ENCODE measurements around the gene RAB44.

Gene RAB44

DNA sequence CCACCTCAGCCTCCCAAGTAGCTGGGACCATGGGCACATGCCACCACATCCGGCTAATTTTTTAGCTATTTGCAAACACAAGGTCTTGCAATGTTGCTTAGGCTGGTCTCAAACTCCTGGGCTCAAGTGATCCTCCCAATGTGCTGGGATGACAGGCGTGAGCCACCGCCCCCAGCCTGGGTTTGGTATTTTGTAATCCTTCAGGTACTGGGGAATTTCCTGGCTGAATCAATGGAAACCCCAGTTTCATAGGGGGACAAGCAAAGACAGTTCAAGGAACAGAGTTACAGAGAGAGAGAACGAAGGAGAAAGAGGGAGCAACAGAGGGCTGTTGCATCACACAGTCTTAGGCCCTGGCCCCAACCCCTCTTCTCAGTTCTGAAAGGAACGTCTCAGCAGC, 35.7 kb downstream of the RAB44 start:
- DNase-seq = no peak

DNA sequence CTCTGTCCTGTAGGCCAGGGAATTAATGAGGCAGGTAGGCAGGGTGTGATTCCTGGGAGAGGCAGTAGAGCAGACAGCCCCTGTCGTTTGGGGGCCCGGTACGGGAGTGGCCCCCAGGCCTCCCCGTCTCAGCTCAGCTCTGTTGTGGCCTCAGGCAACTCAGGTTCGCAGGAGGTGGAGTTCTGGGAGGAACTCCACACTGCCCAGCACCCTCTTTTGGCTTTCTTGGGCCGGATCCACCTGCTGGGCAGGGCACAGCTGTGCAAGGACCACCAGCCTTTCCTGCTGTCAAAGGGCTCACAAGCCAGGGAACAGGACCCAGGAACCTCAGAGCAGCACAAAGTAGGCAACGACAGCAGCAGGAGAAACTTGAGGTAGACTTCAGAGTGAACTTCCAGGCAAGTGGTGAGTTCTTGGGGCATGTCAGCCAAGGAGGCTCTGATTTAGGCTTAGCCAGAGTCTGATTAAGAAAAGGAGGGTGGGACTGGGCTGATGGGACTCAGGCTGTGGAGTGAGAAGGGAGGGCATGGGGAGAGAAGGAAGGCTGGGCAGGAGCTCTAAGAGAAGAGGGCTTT, 36.9 kb downstream of the RAB44 start:
- no peak for DNase-seq

DNA sequence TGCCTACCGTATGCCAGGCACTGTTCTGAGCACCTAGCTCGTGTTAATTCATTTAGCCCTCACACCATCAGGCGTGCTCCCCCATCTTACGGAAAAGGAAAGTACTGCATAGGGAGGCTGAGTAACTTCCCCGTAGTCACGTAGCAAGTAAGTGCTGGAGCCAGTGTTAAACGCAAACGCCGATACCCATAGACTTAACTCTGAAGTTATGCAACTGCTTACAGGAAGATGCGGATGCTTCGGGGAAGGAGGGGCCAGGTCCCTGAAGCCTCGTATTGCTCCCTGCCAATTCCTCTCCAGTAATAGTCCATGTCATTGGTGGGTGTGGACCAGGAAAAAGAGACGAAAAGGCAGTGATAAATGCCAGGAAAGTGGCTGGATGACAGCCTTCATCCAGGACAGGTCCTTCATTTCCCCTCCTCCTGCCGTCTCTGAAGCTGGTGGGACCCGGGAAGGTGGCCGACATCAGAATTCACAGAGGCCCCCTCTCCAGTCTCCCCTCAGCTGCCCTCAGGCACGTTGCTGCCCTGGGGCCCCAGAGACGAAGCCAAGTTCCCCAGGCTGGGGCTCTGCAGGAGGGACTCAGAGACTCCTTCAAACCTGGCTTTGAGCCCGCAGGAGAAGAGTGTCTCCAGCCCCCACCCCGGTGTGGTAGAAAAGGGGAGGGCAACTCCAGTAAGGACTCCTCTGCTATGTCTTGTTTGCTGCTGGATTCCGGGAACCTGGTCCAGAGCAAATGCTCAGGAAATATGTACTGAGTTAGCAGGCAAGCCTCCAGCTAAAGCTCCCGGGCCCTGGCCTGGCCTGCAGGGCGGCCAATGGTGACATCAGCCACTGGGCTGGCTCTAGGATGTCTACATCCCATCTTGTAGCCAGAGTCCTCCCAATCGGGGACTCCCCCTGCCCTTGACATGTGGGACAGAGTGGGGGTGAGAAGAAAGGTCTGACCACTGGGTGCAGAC, 37.8 kb downstream of the RAB44 start:
- DNase-seq = no peak

DNA sequence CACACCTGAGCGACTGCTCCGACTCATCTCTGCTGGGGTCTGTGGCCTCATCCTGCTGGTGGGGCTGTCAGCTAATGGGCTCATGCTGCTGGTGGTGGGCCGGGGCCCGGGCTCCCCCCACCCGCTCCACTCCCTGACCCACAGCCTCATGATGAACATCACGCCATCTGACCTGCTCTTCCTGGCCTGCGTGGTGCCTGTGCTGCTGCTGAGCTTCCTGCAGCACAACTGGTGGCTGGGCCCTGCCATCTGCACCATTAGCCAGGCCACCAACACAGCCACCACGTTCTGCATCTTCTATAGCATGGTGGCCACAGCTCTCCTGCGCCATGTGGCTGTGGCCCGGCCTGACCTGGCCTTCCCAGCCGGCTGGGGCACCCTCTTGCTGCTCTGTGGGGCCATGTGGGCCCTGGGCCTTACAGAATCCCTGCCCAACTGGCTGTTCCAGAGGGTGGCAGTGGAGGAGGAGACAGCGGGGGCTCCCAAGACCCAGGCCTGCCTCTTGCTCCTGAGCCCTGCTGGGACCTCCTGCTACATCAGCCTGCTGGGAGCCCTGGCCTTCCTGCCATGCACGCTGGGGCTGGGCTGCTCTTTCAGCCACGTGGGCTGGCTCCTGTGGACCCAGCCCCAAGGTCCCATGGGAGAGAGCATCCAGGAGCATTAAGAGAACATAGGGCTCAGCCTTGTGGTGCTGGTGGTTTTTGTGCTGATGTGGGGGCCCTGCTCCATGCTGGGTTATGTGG, 39.6 kb downstream of the RAB44 start:
- no peak for DNase-seq

DNA sequence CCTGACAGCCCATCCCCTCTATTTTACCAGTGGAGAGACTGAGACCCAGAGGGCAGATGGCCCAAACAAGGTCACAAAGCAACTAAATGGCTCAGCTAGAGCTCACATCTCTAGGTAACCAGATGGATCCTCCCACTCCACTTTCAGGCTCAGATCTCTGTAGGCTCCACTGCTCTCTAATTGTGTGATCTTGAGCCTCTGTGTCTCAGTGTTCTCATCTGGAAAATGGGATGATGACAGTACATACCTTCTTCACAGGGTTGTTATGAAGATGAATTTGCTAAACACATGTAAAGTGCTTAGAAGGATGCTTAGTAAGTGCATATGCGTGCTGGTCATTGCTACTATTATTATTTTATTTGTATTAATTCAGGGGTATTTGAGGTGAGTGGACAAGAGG, 40.5 kb downstream of the RAB44 start:
- DNase-seq = no peak

DNA sequence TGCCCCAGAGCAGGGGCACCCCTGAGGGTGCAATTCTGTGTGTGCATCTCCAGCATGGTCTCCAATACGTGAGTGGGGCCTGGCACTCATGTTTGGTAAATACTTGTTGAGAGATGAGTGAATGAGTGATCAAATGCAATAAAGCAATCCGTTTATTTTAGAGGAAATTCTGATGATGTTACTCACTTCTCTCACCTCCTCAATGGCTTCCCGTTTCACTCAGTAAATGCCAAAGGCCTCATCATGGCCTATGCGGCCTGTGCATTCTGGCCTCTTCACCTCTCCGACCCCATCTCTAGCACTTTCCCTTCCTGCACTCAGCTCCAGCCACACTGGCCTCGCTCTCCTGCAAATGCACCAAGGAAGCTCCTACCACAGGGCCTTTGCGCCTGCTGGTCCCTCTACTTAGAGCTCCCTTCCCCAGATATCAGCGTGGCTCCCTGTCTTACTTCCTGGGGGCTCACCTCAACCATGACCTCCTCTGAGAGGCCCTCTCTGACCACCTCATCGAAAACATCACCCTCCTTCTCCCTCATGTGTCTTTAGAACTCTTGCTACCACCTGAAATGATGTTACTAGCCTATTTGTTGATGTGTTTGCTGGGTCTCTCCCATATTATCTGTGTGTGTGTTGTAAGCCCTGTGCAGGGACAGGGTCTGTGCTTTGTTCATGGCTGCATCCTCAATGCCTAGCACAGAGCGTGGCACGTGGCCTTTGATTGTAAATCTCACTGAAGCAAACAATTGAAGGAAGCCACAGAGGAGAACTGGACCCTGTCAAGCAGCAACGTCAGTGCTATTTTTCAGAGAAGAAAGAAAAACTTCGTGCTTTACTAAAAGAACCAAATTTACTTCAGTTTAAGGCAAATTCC, 42.6 kb downstream of the RAB44 start:
- DNase-seq = no peak

DNA sequence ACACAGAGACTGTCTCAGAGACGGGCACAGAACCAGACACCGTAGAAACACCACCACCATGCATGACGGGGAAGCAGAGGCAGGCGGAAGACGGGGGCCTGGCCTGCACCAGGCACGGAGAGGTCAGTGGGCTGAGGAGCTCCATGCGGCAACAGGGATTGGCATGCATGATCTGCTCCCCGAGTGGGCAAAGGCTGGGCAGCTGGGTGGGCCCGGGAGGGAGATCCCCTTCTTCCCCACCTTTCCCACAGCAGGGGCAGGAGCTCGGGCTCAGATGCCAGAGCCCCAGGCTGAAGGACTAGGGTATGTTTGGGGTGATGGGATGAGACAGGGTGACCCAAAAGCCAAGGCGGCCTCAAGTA, 43.2 kb downstream of the RAB44 start:
- DNase-seq = no peak

DNA sequence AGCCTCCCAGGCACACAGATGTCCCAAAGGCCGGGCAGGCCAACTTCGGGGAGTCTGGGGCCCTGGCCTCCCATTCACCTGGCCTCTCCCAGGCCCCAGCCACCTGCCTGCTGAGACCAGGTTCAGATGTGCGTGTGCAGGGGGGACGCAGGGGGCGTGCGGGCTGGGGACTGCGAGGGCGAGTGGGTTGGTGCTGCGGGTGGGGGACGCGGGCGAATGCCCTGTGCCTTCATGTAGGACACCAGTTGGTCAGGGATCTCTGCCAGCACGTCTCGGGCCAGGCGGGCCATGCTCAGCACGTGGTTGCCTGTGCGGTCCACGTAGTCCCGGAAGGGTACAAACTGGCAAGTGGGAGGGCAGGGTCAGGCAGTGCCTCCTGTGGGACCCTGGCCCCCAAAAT, 44.5 kb downstream of the RAB44 start:
- DNase-seq = no peak

DNA sequence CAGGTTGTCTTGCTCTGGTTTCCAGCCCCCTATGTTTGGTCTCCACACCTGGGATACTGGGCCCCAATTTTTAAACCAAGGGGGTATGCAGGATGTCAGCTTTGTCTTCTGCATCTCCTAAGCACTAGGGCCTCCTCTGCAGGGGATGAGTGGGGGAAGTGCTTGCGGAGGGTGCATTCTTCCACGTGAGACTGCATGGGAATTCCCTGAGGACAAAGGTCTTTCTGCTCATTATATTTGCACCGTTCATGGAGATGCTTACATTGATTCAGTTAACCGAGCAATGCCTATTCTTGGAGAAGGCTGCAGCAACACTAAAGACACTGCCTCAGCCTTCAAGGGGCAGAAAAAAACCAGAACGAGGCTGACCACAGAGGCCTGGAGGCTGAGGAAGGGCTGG, 45.4 kb downstream of the RAB44 start:
- no peak for DNase-seq

DNA sequence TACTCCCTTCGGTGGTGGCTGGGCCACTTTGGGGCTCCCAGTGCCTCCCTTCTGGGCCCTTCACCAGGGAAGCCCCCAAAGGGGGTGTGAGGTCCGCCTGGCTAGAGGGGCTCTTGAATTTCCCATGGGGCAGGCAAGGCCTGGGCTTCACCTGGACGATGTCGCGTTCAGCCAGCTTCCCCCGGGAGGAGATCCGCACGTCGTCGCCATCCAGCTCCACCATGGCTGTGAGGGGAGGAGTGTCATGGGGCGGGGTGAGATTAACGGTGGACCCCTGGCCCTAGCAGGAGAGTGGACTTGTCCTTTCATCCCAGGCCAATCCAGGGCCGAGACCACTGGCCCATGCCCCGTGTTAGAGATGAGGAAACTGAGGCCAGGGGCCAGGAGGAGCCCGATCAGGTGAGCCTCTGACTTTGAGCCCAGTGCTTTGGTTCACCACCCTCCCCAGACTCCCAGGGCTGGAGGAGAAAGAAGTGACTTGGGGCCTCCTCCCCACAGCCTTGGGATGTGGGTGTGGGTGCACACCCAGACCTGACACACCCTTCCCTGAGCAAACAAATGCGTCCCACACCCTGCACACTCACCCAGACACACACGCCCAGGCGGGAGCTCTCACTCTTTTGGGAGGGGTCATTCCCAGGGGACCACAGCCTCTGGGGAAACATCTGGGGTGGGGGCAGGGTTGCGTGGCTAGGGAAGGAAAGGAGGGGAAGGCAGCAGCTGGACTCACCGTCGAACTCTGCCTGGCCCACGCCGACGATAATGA, 46.1 kb downstream of the RAB44 start:
- DNase-seq = no peak

DNA sequence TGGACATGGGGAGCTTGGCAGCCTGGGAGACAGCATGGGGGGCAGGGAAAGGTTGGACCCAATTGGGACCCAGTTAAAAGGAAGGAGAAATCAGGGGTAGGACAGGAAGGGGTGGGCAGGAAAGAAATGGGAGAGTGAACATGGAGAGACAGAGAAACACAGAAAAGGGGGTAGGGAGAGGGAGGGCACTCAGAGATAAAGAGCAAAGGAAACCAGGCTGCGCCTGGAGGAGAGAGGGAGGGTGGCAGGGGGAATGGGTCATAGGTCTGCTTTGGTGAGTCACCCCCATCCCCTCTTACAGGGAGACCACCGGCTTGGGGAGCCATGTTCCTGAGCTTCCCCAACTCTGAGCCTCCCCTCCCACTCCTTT, 46.7 kb downstream of the RAB44 start:
- DNase-seq = no peak

DNA sequence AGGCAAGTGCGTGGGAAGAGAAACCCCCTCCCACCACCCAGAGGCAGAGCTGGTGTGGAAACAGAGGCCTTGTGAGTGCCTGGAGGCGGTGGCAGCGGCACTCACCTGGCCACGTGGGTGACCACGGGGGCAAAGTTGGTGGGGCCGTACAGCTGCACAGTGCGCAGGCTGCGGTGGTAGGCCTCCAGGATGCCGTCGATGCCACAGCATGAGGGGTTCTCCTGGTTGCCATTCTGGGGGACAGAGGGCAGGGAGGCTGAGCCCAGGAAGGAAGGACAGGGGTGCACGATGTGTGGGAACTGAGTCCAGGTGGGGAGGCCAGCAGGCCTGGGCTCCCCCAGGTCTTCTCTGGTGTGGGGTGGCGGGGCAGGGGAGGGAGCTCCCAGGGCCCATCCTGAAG, 47.7 kb downstream of the RAB44 start:
- no peak for DNase-seq

DNA sequence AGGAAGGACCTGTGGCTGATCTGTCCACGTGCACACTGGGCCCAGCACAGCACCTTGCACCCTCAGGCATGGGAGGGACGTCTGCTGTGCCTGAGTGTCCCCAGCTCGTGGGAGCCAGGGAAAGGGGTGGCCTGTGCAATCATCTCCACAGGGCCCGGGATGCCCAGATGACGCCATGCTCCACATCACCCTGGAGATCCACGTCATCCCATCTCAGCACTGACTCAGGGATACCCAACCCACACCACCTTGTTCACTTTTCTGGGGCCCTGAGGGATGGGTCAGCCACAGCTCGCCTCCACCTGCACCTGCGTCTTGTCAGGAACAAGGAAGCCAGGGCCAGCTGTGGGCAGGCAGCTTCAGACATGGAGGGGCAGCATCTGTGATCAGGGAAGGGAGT, 48.2 kb downstream of the RAB44 start:
- DNase-seq = no peak

DNA sequence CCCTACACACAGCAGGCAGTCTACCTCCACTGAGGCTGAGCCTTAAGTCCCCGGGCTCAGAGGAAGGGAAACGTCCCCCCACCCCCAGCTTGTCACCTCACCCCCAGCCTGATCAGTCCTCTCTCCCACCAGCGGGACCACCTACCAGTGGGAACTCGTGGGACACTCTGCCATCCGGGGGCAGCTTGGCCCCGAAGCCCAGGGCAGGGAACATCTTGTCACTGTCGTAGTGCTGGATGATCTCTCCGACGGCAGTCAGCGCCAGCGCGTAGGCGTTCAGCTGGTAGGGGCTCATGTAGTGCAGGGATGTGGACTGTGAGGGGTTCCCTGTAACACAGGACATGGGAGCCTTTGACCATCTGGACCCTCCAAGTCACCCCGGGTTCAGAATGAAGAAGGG, 48.6 kb downstream of the RAB44 start:
- no peak for DNase-seq

DNA sequence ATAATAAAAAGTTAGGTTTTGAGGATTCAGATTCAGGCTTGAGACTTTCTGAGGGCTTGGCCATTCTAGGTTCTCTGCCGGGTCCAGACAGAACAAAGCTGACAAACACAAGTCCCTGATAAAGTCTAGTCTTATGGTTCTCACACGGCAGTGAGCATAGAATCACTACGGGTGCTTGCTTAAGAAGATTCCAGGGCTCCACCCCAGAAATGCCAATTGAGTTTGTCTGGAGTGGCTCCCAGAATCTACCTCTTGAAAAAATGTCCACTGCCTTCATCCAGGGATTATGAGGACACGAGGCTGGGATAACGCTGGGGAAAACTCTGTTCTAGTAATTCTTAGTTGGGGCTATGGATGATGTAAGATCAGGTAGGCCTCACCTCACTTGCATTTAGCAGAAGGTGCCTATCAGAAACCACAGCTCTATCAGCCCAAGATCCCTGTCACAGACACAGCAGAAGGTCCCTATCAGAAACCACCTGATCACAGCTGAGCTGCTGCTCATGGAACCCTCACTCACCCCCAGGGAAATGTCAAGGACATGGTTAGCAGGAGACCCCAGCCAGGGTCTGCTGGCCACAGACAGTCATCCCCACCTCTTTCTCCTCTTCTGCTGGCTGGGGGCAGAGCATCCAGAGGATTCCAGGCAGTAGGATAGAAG, 52.3 kb downstream of the RAB44 start:
- no peak for DNase-seq

DNA sequence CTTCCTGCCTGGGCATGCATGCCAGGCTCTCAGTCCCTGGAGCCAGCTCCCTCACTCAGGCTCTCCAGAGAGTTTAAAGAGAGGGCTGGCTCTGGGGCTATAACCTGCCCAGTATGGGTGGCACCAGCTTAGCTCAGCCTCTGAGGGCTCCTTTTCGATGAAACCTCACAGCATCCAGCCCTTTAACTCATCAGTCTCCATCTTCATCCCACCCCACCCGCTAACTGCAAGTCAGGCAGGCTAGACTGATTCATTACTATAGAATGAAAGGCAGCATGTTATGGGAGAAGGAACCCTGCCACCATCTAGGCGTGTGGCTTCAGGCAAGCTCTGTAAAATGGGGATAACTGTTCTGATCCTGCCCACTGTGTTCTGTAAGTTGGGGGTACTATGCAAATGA, 53.5 kb downstream of the RAB44 start:
- DNase-seq = no peak

DNA sequence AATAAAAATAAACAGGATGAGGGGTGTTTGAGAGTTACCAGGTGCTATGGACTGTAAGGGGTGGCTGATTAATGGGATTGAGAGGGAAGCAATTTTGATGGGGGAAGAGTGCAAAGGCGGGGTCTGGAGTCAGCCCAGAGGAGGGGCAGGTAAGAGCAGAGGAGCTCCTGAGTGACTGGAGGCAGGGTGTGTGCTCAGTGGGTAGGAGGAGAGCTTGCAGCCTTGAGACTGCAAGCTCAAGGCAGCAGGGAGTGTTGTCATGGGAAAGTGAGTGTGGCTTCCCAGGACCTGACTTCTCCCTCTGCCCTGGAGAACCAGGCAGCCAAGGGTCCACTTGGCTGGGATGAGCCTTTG, 54.2 kb downstream of the RAB44 start:
- DNase-seq = no peak

DNA sequence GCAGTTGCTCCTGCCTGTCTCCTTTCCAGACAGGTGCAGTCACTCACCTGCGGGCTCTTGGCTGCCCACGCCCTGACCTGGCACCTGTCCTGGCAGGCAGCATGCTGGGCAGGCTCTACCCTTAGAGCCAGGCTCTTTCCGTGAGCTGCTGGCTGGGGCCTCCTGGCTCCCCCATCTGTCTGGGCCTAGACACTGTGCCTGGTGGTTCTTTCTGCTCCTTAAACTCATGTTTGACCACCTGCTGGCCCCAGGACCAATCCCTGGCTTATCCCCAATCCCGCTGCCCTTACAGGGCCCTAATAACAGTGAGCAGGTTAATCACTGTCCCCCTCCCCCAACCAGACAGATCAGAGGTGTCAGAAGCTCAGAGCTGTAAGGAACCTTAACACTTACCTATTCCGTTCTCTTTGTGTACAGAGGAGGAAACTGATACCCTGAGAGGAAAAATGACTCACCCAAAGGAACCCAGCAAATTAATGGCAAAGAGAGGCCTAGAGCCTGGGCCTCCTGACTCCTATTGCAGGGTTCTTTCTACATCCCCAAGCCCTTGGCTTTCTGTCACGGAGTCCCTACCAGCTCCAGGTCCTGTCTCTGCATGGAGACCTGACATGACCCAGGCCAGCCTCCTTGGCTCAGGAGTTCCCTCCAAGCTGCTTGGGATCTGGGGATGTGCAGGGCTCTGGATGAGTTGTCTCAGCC, 54.7 kb downstream of the RAB44 start:
- DNase-seq = no peak

DNA sequence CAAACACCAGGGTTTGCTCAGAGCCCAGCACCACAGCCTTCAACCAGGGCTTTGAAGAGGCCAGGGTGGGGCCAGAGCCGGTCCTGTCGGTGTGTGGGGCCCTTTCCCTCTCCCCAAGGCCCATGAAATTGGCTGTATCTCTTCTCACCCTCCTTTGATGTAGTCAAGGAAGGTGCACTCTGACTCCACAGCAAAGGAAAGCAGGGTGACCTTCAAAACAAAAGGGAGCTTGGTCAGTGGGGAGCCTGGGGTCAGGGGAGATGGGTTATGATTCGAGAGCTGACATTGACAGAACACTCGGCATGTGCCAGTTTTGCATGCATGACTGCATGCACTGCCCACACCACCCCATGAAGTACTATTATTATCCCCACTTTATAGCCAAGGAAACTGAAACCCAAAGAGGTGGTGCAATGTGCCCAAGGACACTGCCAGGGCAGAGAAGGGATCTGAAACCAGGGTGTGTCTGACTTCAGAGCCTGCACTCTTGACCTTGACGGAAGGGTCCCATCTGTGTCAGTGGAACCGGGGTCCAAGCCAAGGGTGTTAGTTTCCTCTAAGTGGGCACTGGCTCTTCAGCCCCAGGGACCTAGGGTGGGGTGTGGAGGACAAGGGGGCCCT, 55.4 kb downstream of the RAB44 start:
- no peak for DNase-seq

DNA sequence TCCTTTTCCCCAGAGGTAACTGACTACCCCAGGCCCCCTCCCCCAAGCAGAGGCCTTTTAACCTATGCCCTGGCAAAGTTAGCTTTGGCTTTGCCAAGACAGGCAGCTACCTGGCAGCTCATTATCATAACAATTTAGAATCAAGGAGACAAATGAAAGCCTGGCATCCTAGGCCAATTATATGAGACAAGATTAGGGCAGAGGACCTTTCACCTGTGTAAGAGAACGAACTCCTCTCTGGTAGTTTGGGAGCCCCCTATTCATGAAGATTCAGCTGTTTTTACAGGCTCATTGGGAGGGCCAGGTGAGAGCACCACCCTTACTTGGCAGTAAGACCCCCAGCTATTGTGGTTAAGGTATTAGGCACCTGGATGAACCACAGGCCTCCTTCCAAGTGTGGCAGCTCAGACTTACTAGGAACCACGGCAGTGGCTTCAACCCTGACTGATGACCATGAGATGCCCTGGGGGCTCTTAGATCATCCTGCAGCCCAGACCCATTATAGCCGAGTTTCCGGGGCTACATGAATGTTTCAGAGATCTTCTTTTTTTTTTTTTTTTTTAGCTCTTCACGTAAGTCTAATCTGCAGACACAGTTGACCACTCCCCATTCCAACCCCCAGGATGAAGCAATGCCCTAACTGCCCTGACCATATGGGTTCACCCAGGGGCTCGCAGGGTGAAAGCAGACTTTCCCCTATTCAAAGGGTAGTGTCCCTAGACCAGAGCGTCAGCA, 56.2 kb downstream of the RAB44 start:
- DNase-seq = no peak
